G401 (cell line): Measurements from ENCODE around the gene SMOC1. TPM values are rescaled to one million over a fixed set of nuclear protein-coding genes. Genes with fewer than 3 reads are reported as not detected.

ENCODE experiments used
- DNase-seq: peaks from one replicate; pipeline ENCODE4 v3.0.0-alpha.2; 2015; ENCODE audit warnings: low spot score
- in situ Hi-C: cut with HindIII; loops from 2 replicates; pipeline ENCODE4 v1.10.0; 2016; ENCODE audit warnings: low sequenced_read_pairs, mixed read lengths
- total RNA-seq: library from RNA; depleted of rRNA; stranded (reverse); fragments of >200 nt; shearing (Covaris generic); gene quantifications from 2 replicates; pipeline ENCODE4 v1.2.3, GENCODE V29; 2014

SMOC1 gene
- total RNA-seq, 1 experiment from 2014 or later: not detected

GRCh38 chr14:69931960-69932359, 52.7 kb downstream of the SMOC1 start:
- no peak for DNase-seq
- in situ Hi-C loops: no loop called here

- no peak for DNase-seq
- in situ Hi-C loops: no loop called here
These were observed 53.2 kb downstream of the SMOC1 start for GRCh38 chr14:69932391-69932790.

- DNase-seq: no peak
- in situ Hi-C loops: no loop called here
These were observed 54.5 kb downstream of the SMOC1 start for GRCh38 chr14:69933623-69934275.

- in situ Hi-C loops: no loop called here
- no peak for DNase-seq
These were observed 58.3 kb downstream of the SMOC1 start for GRCh38 chr14:69937367-69938081.

- in situ Hi-C loops: no loop called here
- no peak for DNase-seq
These were observed 59.5 kb downstream of the SMOC1 start for GRCh38 chr14:69938751-69939150.

GRCh38 chr14:69941768-69942742, 62.8 kb downstream of the SMOC1 start:
- DNase-seq: no peak
- in situ Hi-C loops: no loop called here

GRCh38 chr14:69943084-69943780, 64.0 kb downstream of the SMOC1 start:
- no peak for DNase-seq
- in situ Hi-C loops: no loop called here

GRCh38 chr14:69945347-69945746, 66.1 kb downstream of the SMOC1 start:
- in situ Hi-C loops: no loop called here
- DNase-seq: no peak

- no peak for DNase-seq
- in situ Hi-C loops: no loop called here
These were observed 66.7 kb downstream of the SMOC1 start for GRCh38 chr14:69945912-69946311.

- peak; percentile 12 for DNase-seq
- in situ Hi-C loops: no loop called here
These were observed 69.1 kb downstream of the SMOC1 start for GRCh38 chr14:69948351-69948750.

GRCh38 chr14:69951263-69951662, 72.0 kb downstream of the SMOC1 start:
- no peak for DNase-seq
- in situ Hi-C loops: no loop called here

- DNase-seq: no peak
- in situ Hi-C loops: no loop called here
These were observed 72.7 kb downstream of the SMOC1 start for GRCh38 chr14:69951935-69952334.

GRCh38 chr14:69953266-69953915, 74.2 kb downstream of the SMOC1 start:
- in situ Hi-C loops: no loop called here

GRCh38 chr14:69955855-69956845, 76.9 kb downstream of the SMOC1 start:
- DNase-seq: no peak
- in situ Hi-C loops: no loop called here

More at GRCh38 chr14:69953266-69953915, 74.2 kb downstream of the SMOC1 start:
- peak; percentile 98 for DNase-seq

- in situ Hi-C loops: no loop called here
- DNase-seq: no peak
These were observed 77.8 kb downstream of the SMOC1 start for GRCh38 chr14:69956970-69957369.

GRCh38 chr14:69957986-69958385, 78.8 kb downstream of the SMOC1 start:
- no peak for DNase-seq
- in situ Hi-C loops: no loop called here

- no peak for DNase-seq
- in situ Hi-C loops: no loop called here
These were observed 79.9 kb downstream of the SMOC1 start for GRCh38 chr14:69959136-69959535.

GRCh38 chr14:69960296-69960695, 81.1 kb downstream of the SMOC1 start:
- DNase-seq: no peak
- in situ Hi-C loops: no loop called here
